ENCODE data around the gene LRPAP1. TPM values are rescaled to one million over a fixed set of nuclear protein-coding genes. Genes with fewer than 3 reads are reported as not detected.

LRPAP1 gene
- total RNA-seq, 4 donors from 2014 or later = 76.6 to 166 (median 126) TPM

DNA sequence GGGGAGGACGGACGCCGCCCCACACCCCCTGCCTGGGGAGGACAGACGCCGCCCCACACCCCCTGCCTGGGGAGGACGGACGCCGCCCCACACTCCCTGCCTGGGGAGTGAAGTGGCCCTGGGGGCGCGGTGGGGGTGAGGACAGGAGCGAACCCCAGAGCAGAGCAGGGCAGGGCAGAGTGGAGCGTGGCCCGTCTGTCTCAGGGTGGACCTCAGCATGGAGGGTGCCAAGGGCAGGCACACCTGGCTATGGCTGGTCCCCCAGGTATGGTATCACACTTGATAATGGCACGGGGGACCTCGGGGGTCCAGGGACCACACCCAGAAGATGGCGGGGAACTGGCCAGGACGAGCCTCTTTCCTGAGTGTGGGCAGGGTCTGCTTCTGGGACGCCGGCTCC lies 9.6 kb downstream of the LRPAP1 start:
- H3K27me3 ChIP-seq = no peaks in the 10 kb centered on the region
- 95% methylated on average over 4 of the region's 19 CpGs; no CpG with 5 or more reads in 1 of the 2 donors for WGBS, 2 donors
- no peak for DNase-seq
- H3K27ac ChIP-seq = no peak overlapping the region
- no peaks in the 10 kb centered on the region for H3K9me3 ChIP-seq
- H3K36me3 ChIP-seq = peaks cover 21 to 100% (median 49%) of the 10 kb centered on the region in 3 donors
- peaks cover 0 to 3% (median 0%) of the 10 kb centered on the region in 3 donors for H3K4me1 ChIP-seq
- no peak for TF ChIP-seq POLR2A (IDR thresholded peaks at IDR 0.05)
- TF ChIP-seq, protein P1, sequence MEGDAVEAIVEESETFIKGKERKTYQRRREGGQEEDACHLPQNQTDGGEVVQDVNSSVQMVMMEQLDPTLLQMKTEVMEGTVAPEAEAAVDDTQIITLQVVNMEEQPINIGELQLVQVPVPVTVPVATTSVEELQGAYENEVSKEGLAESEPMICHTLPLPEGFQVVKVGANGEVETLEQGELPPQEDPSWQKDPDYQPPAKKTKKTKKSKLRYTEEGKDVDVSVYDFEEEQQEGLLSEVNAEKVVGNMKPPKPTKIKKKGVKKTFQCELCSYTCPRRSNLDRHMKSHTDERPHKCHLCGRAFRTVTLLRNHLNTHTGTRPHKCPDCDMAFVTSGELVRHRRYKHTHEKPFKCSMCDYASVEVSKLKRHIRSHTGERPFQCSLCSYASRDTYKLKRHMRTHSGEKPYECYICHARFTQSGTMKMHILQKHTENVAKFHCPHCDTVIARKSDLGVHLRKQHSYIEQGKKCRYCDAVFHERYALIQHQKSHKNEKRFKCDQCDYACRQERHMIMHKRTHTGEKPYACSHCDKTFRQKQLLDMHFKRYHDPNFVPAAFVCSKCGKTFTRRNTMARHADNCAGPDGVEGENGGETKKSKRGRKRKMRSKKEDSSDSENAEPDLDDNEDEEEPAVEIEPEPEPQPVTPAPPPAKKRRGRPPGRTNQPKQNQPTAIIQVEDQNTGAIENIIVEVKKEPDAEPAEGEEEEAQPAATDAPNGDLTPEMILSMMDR (IDR thresholded peaks at IDR 0.05) = no peak
- H3K4me3 ChIP-seq = no peak overlapping the region
- intact Hi-C loops (cut with DNase I) = no loop called here

DNA sequence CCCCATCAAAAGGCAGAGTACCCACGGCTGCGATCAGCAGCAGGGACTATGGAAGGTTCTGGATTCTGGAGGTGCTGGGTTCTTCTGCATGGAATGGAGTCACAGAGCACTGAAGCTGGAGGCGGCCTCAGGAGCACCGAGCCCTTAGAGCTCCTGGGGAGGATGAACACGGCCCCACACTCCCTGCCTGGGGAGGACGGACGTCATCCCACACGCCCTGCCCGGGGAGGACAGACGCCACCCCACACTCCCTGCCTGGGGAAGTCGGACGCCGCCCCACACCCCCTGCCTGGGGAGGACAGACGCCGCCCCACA lies 9.9 kb downstream of the LRPAP1 start:
- Histone ChIP-seq H3K36me3 (peaks cover 25 to 100% (median 52%) of the 10 kb centered on the region in 3 donors), H3K27ac (no peak overlapping the region), H3K27me3 (no peaks in the 10 kb centered on the region), H3K4me1 (no peaks in the 10 kb centered on the region), H3K4me3 (no peak overlapping the region), H3K9me3 (no peaks in the 10 kb centered on the region)
- TF ChIP-seq, protein P1 (IDR thresholded peaks at IDR 0.05) = no peak
- TF ChIP-seq POLR2A (IDR thresholded peaks at IDR 0.05) = no peak
- 94% methylated on average over 2 of the region's 15 CpGs; no CpG with 5 or more reads in 1 of the 2 donors for WGBS, 2 donors
- no peak for DNase-seq
- intact Hi-C loops (cut with DNase I) = no loop called here

DNA sequence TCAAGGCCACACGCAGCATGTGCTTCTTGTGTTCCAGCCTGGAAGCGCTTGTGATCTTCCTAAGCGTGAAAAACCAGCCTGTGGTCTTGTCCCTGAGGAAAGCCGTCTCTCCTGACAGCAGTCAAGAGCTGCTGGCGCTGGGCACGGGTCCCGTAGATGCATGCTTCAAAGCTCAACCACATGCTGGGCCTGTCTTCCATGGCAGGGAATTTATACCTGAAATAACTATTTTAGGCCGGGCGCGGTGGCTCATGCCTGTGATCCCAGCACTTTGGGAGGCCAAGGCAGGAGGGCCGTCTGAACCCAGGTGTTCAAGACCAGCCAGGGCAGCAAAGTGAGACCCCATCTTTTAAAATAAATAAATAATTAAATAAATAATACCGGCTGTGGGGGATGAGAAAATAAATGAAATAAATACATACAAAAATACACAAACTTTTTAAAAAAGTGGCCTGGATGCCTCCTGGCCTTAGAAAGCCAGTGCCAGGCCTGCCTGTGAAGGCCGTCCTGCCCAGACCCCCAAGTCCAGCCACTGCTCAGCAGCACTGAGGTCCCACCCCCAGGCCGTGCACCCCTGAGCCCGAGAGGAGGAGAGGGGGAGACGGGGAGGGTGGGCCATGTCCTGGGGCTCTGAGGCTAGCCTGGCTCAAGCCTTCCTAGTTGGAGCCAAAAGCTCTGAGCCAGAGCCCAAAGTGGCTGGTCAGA lies 10.4 kb downstream of the LRPAP1 start:
- TF ChIP-seq, protein P1 (IDR thresholded peaks at IDR 0.05) = no peak
- no peak for TF ChIP-seq POLR2A (IDR thresholded peaks at IDR 0.05)
- no peak overlapping the region for H3K27ac ChIP-seq
- H3K4me1 ChIP-seq = no peaks in the 10 kb centered on the region
- H3K27me3 ChIP-seq = no peaks in the 10 kb centered on the region
- DNase-seq = no peak
- intact Hi-C loops (cut with DNase I) = no loop called here
- peaks cover 30 to 100% (median 57%) of the 10 kb centered on the region in 3 donors for H3K36me3 ChIP-seq
- 91 to 94% methylated on average over 12 to 15 of the region's 16 CpGs for WGBS, 2 donors
- no peak overlapping the region for H3K4me3 ChIP-seq
- no peaks in the 10 kb centered on the region for H3K9me3 ChIP-seq

DNA sequence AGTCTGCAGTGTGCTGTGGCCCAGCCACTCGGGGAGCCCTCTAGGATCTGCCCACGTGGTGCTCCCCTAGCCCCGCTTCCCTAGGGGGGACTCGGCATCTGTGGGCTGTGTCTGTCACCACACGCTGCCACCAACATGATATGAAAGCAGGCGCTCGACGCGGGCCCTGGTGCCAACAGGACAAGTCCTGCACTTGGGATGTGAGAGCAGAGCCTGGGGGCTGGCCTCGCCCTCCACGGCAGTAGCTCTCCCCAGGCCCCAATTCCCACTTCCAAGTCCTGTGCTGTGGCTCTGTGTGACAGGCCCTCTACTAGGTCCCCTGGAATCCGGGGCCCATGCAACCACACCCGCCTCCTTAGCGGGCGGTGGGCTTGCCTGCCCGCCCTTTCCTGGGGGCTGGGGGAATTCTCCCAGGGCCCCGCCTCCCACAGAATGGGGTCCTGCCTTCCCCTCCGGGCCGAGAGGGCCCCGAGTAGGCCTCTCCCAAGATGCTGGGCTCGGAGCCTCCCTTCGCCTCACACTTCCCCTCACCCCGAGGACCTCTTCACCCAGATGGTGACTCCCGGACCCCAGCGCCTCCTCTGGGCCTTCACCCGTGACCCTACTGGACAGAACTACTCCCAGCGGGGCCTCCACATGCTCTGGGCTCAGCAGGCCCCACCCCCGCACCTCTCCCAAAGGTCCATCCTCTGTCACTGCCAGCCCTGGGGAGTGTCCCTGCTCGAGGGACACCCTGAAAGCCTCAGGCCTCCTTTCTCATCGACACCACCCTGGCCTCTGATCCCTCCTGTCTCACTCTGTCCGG lies 11.2 kb downstream of the LRPAP1 start:
- H3K9me3 ChIP-seq = no peaks in the 10 kb centered on the region
- peaks cover 32 to 100% (median 65%) of the 10 kb centered on the region in 3 donors for H3K36me3 ChIP-seq
- intact Hi-C loops (cut with DNase I) = no loop called here
- no peaks in the 10 kb centered on the region for H3K27me3 ChIP-seq
- no peak for TF ChIP-seq POLR2A (IDR thresholded peaks at IDR 0.05)
- TF ChIP-seq, protein P1 (IDR thresholded peaks at IDR 0.05) = no peak
- no peaks in the 10 kb centered on the region for H3K4me1 ChIP-seq
- H3K27ac ChIP-seq = no peak overlapping the region
- no peak for DNase-seq
- WGBS, 2 donors = 89 to 95% methylated on average over 12 to 23 of the region's 31 CpGs
- no peak overlapping the region for H3K4me3 ChIP-seq

DNA sequence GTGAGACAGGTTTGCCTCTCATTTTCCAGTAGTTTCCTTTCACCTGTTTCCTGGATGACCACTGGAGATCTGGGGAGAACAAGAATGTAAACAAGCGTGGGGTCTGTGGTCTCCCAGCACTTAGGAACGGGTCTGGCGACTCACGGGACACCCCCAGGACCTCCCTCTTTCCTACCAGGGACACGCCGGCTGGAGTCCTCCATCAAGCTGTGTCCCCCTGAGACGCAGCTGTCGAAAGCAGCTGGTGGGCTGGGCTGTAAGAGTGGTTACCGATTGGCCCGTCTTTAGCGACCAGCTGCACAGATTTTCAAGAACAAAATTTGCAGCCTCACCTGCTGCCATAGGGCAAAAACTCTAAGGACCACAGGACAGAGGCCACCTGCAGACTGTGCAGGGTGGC lies 11.9 kb downstream of the LRPAP1 start:
- peaks cover 32 to 100% (median 69%) of the 10 kb centered on the region in 3 donors for H3K36me3 ChIP-seq
- H3K4me3 ChIP-seq = no peak overlapping the region
- no peak overlapping the region for H3K27ac ChIP-seq
- H3K9me3 ChIP-seq = no peaks in the 10 kb centered on the region
- intact Hi-C loops (cut with DNase I) = no loop called here
- H3K27me3 ChIP-seq = no peaks in the 10 kb centered on the region
- 75 to 93% methylated on average over 3 to 6 of the region's 11 CpGs for whole genome bisulfite sequencing, 2 donors
- no peak for DNase-seq
- no peaks in the 10 kb centered on the region for H3K4me1 ChIP-seq
- TF ChIP-seq, protein P1 (IDR thresholded peaks at IDR 0.05) = no peak
- no peak for TF ChIP-seq POLR2A (IDR thresholded peaks at IDR 0.05)

Measured in esophagus squamous epithelium (tissue), 5 donors.